GM12875 (cell line): ENCODE results near the gene RPL15.
"Not testable (repeated sequence)": the region's sequence is repeated elsewhere in the genome, so short reads cannot be mapped to it uniquely, and the experiment has no call there.

ENCODE experiments used
- H3K4me3 ChIP-seq: one replicate; pipeline ENCODE4 v1.5.1; 2011; ENCODE audit warnings: low read depth, low read length, control low read depth
- CTCF ChIP-seq: IDR thresholded peaks from 2 replicates; pipeline ENCODE4 v1.5.1; 2011; ENCODE audit warnings: low read depth, mild to moderate bottlenecking, control low read depth, inconsistent platforms, low read length, moderate library complexity, borderline replicate concordance; ENCODE audit not compliant: insufficient read depth

Gene RPL15

GRCh38 chr3:23874359-23875112 lies 42.4 kb upstream of the RPL15 start:
- no peak for TF ChIP-seq CTCF
- no peak overlapping the region for H3K4me3 ChIP-seq

GRCh38 chr3:23875113-23875725 lies 41.7 kb upstream of the RPL15 start:
- TF ChIP-seq CTCF, result no peak
- H3K4me3 ChIP-seq, result no peak overlapping the region

- TF ChIP-seq CTCF, result no peak
- no peak overlapping the region for H3K4me3 ChIP-seq
Measured at GRCh38 chr3:23876923-23877322, 40.0 kb upstream of the RPL15 start.

- no peak for TF ChIP-seq CTCF
- no peak overlapping the region for H3K4me3 ChIP-seq
Measured at GRCh38 chr3:23877329-23877980, 39.5 kb upstream of the RPL15 start.

- TF ChIP-seq CTCF, result no peak
- H3K4me3 ChIP-seq, result no peak overlapping the region
Measured at GRCh38 chr3:23879485-23879884, 37.4 kb upstream of the RPL15 start.

GRCh38 chr3:23880703-23881339 lies 36.1 kb upstream of the RPL15 start:
- H3K4me3 ChIP-seq, result no peak overlapping the region

GRCh38 chr3:23881993-23882392 lies 34.9 kb upstream of the RPL15 start:
- not testable (repeated sequence) for H3K4me3 ChIP-seq

More at GRCh38 chr3:23880703-23881339, 36.1 kb upstream of the RPL15 start:
- TF ChIP-seq CTCF, result no peak
